Breast epithelium (tissue), 4 donors: ENCODE data around the gene COL23A1. TPM values are rescaled to one million over a fixed set of nuclear protein-coding genes. Genes with fewer than 3 reads are reported as not detected.

Experiments used
- DNase-seq, 2 donors: peaks; one replicate each; pipeline ENCODE4 v3.0.0-alpha.2; 2019; ENCODE audit warnings: low spot score in 2 of 2
- H3K27ac ChIP-seq, 2 donors: fragments of 200-600 bp; sonication (generic) in 1 of 2; one replicate each; pipeline ENCODE4 v1.5.1; 2016 to 2019; ENCODE audit warnings: mild to moderate bottlenecking in 1 of 2
- H3K27me3 ChIP-seq, 2 donors: fragments of 200-600 bp; sonication (generic) in 1 of 2; one replicate each; pipeline versions ENCODE4 v1.5.1 to v1.6.0; 2017 to 2019; ENCODE audit warnings: control low read depth in 1 of 2, mild to moderate bottlenecking in 1 of 2
- H3K36me3 ChIP-seq: fragments of 200-600 bp; one replicate; pipeline ENCODE4 v1.5.1; 2019
- H3K4me1 ChIP-seq, 2 donors: fragments of 200-600 bp; sonication (generic); one replicate each; pipeline ENCODE4 v1.5.1; 2016 to 2019; ENCODE audit warnings: control low read depth in 1 of 2
- H3K4me3 ChIP-seq, 3 donors: fragments of 200-600 bp; sonication (generic); 1 replicate in 2 of 3; 2 replicates in 1 of 3; pipeline ENCODE4 v1.5.1; 2016 to 2019; ENCODE audit warnings: mild to moderate bottlenecking in 3 of 3, moderate library complexity in 2 of 3
- H3K9me3 ChIP-seq, 2 donors: fragments of 200-600 bp; sonication (generic) in 1 of 2; one replicate each; pipeline ENCODE4 v1.5.1; 2016 to 2019; ENCODE audit warnings: control low read depth in 1 of 2
- POLR2A ChIP-seq: fragments of 450-650 bp; IDR thresholded peaks from one replicate; pipeline ENCODE4 v1.6.1; 2016; ENCODE audit warnings: antibody characterized with exemption, mild to moderate bottlenecking, moderate library complexity
- POLR2AphosphoS5 ChIP-seq, 3 donors: sonication (generic); formaldehyde crosslinking; IDR thresholded peaks; one replicate each; pipeline ENCODE4 v1.6.1; 2017; ENCODE audit warnings: antibody characterized with exemption in 3 of 3
- intact Hi-C: fragments of 100-400 bp; cut with DNase I; formaldehyde crosslinking; loops from one replicate; pipeline ENCODE4 v1.15.1; 2023; ENCODE audit warnings: low total_unique reads
- total RNA-seq, 3 donors: library from RNA; depleted of rRNA; stranded (reverse); fragments of >200 nt; gene quantifications; one replicate each; pipeline ENCODE4 v1.1.0, GENCODE V29; 2016
- TF ChIP-seq, protein P1 (sequence below), 3 donors: fragments of 450-650 bp; IDR thresholded peaks; one replicate each; pipeline ENCODE4 v1.5.1; 2016 to 2017; ENCODE audit warnings: antibody characterized with exemption in 3 of 3, mild to moderate bottlenecking in 3 of 3, moderate library complexity in 3 of 3

Gene COL23A1
- total RNA-seq, 3 donors from 2014 or later = 0.32 to 3.3 (median 2.6) TPM

- Histone ChIP-seq H3K36me3 (no peaks in the 10 kb centered on the region), H3K9me3 (no peaks in the 10 kb centered on the region), H3K4me1 (no peaks in the 10 kb centered on the region), H3K27me3 (no peaks in the 10 kb centered on the region), H3K4me3 (no peak overlapping the region), H3K27ac (no peak overlapping the region)
- DNase-seq = no peak
- TF ChIP-seq, protein P1, sequence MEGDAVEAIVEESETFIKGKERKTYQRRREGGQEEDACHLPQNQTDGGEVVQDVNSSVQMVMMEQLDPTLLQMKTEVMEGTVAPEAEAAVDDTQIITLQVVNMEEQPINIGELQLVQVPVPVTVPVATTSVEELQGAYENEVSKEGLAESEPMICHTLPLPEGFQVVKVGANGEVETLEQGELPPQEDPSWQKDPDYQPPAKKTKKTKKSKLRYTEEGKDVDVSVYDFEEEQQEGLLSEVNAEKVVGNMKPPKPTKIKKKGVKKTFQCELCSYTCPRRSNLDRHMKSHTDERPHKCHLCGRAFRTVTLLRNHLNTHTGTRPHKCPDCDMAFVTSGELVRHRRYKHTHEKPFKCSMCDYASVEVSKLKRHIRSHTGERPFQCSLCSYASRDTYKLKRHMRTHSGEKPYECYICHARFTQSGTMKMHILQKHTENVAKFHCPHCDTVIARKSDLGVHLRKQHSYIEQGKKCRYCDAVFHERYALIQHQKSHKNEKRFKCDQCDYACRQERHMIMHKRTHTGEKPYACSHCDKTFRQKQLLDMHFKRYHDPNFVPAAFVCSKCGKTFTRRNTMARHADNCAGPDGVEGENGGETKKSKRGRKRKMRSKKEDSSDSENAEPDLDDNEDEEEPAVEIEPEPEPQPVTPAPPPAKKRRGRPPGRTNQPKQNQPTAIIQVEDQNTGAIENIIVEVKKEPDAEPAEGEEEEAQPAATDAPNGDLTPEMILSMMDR (IDR thresholded peaks at IDR 0.05) = no peak
- TF ChIP-seq POLR2A (no peak), POLR2AphosphoS5 (IDR thresholded peaks at IDR 0.05) (no peak)
- intact Hi-C loops = no loop called here
Measured at GRCh38 chr5:178413988-178414387, 176.2 kb downstream of the COL23A1 start.

DNA sequence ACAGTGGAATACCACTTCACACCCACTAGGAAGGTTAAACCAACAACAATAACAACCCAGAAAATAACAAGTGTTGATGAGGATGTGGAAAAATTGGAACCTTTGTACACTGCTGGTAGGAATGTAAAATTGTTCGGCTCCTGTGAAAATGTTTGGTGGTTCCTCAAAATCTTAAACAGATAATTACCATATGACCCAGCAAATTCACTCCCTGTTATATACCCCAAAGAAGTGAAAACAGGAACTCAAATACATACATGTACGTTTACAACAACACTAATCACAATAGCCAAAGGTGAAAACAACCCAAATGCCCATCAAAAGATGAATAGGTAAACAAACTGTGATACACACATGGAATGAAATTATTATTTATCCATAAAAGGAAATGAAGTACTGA lies 179.1 kb downstream of the COL23A1 start:
- intact Hi-C loops = no loop called here
- no peak for DNase-seq
- Histone ChIP-seq H3K4me1 (no peaks in the 10 kb centered on the region), H3K4me3 (no peak overlapping the region), H3K36me3 (no peaks in the 10 kb centered on the region), H3K27me3 (no peaks in the 10 kb centered on the region), H3K27ac (no peak overlapping the region), H3K9me3 (peaks cover 0 to 6% of the 10 kb centered on the region in 2 donors)
- TF ChIP-seq POLR2A = no peak
- TF ChIP-seq, protein P1 (IDR thresholded peaks at IDR 0.05) = no peak
- no peak for TF ChIP-seq POLR2AphosphoS5 (IDR thresholded peaks at IDR 0.05)

GRCh38 chr5:178407646-178408045 lies 182.5 kb downstream of the COL23A1 start:
- TF ChIP-seq, protein P1 (IDR thresholded peaks at IDR 0.05) = no peak
- TF ChIP-seq POLR2AphosphoS5 (IDR thresholded peaks at IDR 0.05) = no peak
- TF ChIP-seq POLR2A = no peak
- Histone ChIP-seq H3K27ac (no peak overlapping the region), H3K4me3 (no peak overlapping the region), H3K9me3 (peaks cover 0 to 6% of the 10 kb centered on the region in 2 donors), H3K27me3 (no peaks in the 10 kb centered on the region), H3K4me1 (no peaks in the 10 kb centered on the region), H3K36me3 (no peaks in the 10 kb centered on the region)
- no peak for DNase-seq
- intact Hi-C loops = no loop called here

GRCh38 chr5:178404987-178405386 lies 185.2 kb downstream of the COL23A1 start:
- H3K27ac ChIP-seq = no peak overlapping the region
- peaks cover 0 to 6% of the 10 kb centered on the region in 2 donors for H3K9me3 ChIP-seq
- DNase-seq = no peak
- no peak for TF ChIP-seq POLR2AphosphoS5 (IDR thresholded peaks at IDR 0.05)
- no peak for TF ChIP-seq POLR2A
- TF ChIP-seq, protein P1 (IDR thresholded peaks at IDR 0.05) = no peak
- peaks cover 0 to 4% of the 10 kb centered on the region in 2 donors for H3K27me3 ChIP-seq
- no peak overlapping the region for H3K4me3 ChIP-seq
- intact Hi-C loops = no loop called here
- no peaks in the 10 kb centered on the region for H3K4me1 ChIP-seq
- H3K36me3 ChIP-seq = no peaks in the 10 kb centered on the region

DNA sequence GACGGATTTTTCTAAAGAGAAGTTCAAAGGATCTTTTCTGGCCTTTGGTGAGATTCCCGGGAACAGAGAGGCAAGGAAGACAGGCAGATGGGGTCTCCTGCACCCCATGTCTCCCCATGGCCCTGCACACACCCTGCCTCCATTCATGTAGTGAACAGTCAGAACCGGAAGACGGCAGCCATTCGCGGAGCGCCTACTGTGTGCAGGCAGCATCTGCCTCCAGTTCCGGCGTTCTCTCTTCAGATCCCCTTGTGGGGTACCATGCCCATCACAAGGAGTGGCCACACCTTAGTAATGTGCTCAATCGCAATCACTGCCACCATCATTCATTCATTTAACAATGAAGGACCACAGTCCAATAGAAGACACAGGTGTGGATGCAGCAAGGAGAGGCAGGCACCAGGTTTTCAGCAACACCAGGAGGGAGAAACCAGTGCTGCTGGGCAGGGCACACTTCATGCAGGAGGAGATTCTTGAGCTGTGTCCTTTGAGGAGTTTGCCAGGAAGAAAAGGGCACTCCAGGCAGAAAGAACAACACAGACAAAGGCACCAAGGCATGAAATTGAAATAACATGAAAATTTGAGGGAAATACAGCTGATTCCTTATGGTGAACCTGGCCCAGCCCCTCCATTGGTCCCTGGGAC lies 186.1 kb downstream of the COL23A1 start:
- no peaks in the 10 kb centered on the region for H3K4me1 ChIP-seq
- no peak for DNase-seq
- peaks cover 0 to 6% of the 10 kb centered on the region in 2 donors for H3K9me3 ChIP-seq
- H3K27me3 ChIP-seq = peaks cover 0 to 7% of the 10 kb centered on the region in 2 donors
- intact Hi-C loops = no loop called here
- no peaks in the 10 kb centered on the region for H3K36me3 ChIP-seq
- H3K27ac ChIP-seq = no peak overlapping the region
- no peak overlapping the region for H3K4me3 ChIP-seq
- TF ChIP-seq POLR2AphosphoS5 (IDR thresholded peaks at IDR 0.05) (no peak), POLR2A (no peak)
- TF ChIP-seq, protein P1 (IDR thresholded peaks at IDR 0.05) = no peak
